A673 (cell line): ENCODE data around the gene CENPT.

Experiments
- CTCF ChIP-seq: fragments of 300-800, 200-600 bp; sonication (generic); conservative IDR thresholded peaks from 2 replicates; pipeline ENCODE4 v1.5.1; 2017; ENCODE audit warnings: low read depth, mild to moderate bottlenecking, antibody characterized with exemption, low read length, moderate library complexity, mixed read lengths
- EZH2 ChIP-seq: fragments of 200-600 bp; sonication (generic); IDR thresholded peaks from 2 replicates; pipeline ENCODE4 v1.6.1; 2017; ENCODE audit warnings: borderline replicate concordance, low read depth, mild to moderate bottlenecking, mixed read lengths, antibody characterized with exemption, low read length; ENCODE audit not compliant: poor library complexity, severe bottlenecking

GRCh38 chr16:67872131-67872630 lies 24.7 kb upstream of the CENPT start:
- TF ChIP-seq CTCF = no peak
- no peak for TF ChIP-seq EZH2
